ENCODE data around the gene DUOX2.
"Not testable (repeated sequence)": the region's sequence is repeated elsewhere in the genome, so short reads cannot be mapped to it uniquely, and the experiment has no call there.

DUOX2 gene

GRCh38 chr15:45138814-45139765 is 25.1 kb upstream of the DUOX2 start:
- no peak for DNase-seq

GRCh38 chr15:45137703-45138102 is 23.7 kb upstream of the DUOX2 start:
- no peak for DNase-seq

GRCh38 chr15:45136378-45136764 is 22.4 kb upstream of the DUOX2 start:
- DNase-seq = no peak

- DNase-seq = not testable (repeated sequence)
Measured at GRCh38 chr15:45135705-45136377, 21.9 kb upstream of the DUOX2 start.

GRCh38 chr15:45134682-45135604 is 21.0 kb upstream of the DUOX2 start:
- DNase-seq = no peak

DNA sequence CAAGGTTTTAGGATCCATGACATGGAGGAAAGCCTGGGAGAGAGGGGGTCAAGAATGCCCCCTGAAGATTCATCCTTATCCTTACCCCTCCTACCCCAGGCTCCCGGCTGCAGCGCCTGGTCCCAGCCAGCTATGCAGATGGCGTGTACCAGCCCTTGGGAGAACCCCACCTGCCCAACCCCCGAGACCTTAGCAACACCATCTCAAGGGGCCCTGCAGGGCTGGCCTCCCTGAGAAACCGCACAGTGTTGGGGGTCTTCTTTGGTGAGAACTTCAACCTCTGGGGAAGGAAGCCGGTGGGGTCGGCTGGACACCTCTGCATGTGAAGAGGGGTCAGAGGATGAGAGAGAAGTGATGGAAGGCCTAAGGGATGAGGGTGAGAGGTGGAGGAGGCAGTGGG is 20.1 kb upstream of the DUOX2 start:
- no peak for DNase-seq

DNA sequence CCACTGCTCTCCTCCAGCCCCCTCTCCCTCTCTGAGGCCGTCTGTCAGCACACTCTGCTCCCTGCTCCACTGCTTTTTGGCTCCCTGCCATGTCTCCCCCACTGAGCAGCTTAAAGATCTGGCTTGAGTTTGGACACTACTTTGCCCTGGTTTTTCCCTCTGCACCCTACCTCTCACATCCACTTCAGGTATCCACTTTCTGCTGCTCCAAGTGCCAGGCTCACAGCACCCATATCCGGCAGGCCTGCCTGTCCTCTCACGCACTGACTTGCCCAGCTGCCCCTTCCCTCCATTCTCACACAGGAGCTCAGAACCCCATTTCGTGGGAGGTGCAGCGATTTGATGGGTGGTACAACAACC is 19.6 kb upstream of the DUOX2 start:
- no peak for DNase-seq

GRCh38 chr15:45132844-45133560 is 19.0 kb upstream of the DUOX2 start:
- DNase-seq = no peak

- no peak for DNase-seq
Measured at GRCh38 chr15:45131510-45131909, 17.5 kb upstream of the DUOX2 start.

DNA sequence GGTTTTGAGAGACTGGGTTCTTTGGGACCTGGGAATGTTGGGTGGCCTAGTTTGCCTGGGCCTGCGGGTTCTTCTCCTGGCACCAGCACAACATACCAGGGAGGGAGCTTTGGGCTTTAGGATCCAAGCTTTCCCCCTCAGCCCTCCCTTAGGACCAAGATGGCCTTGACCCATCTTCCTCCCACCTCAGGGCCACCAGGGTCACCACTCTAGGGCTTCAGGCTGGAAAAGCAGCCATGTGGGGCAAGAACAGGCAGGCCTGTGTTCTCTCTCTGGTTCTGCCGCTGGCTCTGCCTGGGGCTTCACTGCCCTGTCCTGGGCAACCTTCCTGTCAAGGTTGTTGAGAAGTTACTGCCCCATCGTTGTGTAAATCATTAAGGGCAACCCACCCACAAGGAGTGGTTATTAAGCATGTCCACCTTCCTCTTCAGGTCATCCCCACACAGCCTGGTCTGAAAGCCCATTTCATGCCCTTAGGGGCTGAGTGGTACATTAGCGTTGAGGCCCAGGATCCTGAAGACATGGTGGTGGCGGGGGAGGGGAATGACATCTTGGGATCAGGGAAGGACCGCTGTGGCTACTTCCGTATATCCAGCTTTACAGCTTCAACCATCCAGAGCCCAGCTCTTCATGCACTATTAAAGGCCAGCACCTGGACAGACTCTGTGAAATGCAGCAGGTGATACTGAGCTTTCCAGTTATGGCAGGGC is 16.5 kb upstream of the DUOX2 start:
- no peak for DNase-seq

DNA sequence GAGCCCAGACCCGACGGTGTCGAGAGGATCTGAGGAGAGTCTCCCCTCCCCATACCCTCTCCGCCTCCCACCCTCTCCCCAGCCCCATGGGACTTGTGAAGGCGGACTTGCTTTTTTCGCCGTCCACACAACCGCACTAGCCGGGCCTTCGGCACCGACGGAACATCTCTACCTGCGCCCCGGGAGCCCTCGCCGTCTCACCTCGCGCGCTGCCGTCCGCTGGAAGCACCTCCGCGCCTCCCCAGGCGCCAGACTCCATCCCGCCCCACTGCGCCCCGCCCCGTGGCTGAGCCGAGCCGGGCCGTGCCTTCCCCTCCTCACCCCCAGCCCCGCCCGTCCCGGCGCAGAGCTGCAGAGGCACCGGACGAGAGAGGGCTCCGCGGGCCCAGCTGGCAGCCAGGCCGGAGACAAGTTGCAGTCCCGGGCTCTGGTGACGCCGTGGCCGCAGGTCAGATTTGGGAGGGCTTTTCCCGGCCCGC is 15.7 kb upstream of the DUOX2 start, which contains the start of the genes DUOX1 and DUOXA1:
Gene DUOX1, plus strand, starts transcription at position 344 of the 479 bp plus-strand sequence. CDS start 1,973 bp downstream, outside the sequence.
Gene DUOXA1, minus strand, starts transcription at position 229 of the 479 bp plus-strand sequence. CDS start 6,865 bp downstream, outside the sequence.
- no peak for DNase-seq

- no peak for DNase-seq
Measured at GRCh38 chr15:45128971-45129639, 15.1 kb upstream of the DUOX2 start.

- no peak for DNase-seq
Measured at GRCh38 chr15:45126535-45127158, 12.7 kb upstream of the DUOX2 start.

DNA sequence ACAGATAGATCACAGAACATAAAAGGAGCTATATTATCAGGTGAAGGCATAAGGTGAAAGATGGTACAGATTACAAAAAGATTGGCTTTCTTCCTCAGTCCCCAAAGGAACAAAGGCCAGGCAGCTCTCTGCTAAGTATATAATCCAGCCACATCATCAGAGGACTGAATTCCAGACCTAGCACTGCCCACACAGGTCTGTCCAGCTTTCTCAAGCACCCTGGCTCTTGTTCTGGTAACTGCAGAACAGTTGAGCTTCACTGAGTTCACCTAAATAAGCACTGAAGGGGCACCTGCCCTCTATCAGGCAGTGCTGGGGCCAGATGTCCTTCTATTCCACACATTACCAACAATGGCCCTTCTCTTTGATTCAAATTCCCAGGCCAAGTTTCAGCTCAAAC is 9.4 kb upstream of the DUOX2 start:
- no peak for DNase-seq

- no peak for DNase-seq
Measured at GRCh38 chr15:45122719-45123118, 8.7 kb upstream of the DUOX2 start.

GRCh38 chr15:45121706-45122417 is 7.9 kb upstream of the DUOX2 start:
- DNase-seq = no peak

- no peak for DNase-seq
Measured at GRCh38 chr15:45121020-45121419, 7.0 kb upstream of the DUOX2 start.

DNA sequence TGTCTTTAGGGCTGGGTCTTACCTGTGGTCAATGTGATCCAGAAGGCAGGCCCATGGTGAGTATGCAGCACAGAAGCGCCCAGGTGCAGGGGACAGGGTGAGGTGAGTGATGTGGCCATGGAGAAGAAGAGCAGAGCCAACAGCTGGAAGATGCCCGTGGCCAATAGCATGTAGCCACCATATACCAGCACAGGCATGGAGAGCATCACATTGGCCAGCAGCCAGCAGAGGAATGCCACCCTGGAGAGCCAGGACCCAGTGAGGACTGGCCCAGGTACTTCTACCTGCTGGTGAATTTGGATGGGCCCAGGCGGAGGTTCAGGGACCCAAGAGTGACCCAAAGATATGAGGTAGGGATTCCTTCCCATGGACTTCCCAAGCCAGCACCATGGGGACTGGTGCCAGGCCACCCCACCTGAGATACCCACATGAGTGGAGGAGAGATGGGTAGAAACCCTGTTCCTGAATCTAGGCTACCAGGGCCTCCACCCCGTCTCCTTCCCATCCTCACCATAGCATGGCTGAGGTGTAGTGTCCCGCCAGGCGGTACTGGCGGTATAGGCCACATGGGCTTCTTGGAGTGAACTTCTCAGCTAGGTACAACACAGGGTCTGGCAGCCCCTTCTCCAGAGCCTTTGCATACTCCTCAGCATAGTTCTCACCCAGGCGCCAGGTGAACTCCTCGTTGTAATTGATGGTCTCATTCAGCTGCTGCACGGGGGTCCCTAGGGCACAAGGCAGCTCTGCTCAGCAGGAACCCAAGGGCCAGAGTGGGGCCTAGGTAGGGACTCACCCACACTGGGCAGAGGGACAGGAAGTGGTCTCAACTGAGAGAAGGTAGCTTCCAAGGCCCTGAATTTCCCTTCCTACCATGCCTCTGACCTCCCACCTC is 6.4 kb upstream of the DUOX2 start:
- no peak for DNase-seq

- DNase-seq = no peak
Measured at GRCh38 chr15:45118996-45119395, 5.0 kb upstream of the DUOX2 start.
